ENCODE data around the gene ZIK1.

ZIK1 gene

DNA sequence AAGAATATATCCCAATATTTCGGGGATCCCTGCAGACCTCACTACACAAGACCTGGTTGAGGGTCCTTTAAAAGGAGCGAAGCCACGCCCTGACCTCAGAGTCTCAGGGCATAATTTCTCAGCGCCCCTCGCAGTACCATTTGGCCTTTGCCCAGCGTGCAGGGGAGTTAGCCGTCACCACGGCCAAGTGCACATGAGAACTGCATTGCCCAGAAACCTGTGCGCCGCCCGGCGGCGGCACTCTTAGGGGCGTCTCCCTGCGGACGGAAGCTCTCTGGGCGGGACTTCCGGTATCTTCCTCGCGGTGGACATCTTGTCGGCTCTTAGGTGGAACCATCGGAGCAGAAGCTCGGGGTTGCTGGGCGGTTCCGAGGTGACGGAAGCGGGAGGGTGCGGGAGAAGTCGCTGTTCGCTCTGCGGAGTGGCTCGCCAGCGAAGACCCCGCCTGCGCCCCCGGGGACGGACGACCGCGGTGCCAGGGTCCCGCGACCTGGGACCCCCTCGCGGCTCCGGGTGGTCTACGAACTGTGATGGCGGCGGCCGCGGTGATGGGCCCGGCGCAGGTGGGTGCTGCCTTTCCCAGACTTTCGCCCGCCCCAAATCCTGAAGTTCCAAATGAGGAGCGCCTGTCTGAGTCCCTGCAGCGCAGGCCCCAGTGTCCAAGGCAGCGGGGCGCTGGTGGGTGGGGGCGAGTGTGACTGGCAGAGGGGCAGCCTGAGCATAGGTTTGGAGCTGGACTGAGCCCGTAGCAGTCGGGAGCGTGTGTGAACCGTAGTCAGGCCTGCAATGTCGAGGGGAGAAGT lies 30.2 kb downstream of the ZIK1 start, which contains the start of gene ZNF134:
ZNF134 (plus strand) TSS at position 302 of the 803 bp plus-strand sequence. CDS start 5,227 bp downstream, outside the sequence.
- peak; percentile 89 to 92 for DNase-seq

DNA sequence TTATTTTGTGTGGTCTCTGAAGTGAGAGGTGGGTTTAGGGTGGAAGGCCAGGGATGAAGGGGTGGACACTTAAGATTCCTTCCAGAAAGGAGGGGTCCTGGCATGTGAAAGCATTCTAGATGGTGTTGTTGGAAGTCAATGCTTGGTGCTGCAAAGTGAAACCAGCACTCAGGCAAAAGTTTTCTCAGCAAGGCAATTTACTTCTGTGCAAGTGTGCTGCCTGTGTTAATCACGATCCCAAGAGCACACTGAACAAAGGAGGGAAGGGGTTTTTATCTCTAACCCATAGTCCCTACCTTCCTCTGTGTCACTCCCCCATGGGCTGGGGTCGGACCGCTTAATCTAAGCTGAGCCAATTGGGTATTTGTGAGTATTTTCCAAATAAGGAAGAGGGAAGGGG lies 31.4 kb downstream of the ZIK1 start:
- no peak for DNase-seq

DNA sequence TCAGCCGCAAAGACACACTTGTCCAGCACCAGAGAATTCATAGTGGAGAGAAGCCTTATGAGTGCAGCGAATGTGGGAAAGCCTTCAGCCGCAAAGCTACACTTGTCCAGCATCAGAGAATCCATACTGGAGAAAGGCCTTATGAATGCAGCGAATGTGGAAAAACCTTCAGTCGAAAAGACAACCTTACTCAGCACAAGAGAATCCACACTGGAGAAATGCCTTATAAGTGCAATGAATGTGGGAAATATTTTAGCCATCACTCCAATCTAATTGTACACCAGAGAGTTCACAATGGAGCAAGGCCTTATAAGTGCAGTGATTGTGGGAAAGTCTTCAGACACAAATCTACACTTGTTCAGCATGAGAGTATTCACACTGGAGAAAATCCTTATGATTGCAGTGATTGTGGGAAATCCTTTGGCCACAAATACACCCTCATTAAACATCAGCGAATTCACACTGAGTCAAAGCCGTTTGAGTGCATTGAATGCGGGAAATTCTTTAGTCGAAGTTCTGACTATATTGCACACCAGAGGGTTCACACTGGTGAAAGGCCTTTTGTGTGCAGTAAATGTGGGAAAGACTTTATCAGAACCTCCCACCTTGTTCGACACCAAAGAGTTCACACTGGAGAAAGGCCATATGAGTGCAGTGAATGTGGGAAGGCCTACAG lies 36.9 kb downstream of the ZIK1 start:
- no peak for DNase-seq

DNA sequence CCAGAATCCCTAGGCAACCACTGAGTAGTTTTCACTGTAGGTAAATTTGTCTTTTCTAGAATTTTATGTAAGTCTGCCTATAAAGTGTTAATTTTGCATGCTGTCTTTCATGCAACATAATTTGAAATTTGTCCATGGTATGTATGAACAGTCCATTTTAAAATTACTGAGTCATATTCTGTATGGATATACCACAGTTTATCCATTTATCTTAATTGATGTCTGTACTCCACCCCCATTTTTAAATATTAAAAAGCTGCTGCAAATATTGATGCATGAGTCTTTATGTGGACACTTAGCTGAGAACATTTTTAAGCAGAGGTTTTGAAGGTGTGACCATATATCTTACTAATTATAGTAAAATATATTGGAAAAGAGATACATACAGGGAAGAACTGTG lies 39.1 kb downstream of the ZIK1 start:
- no peak for DNase-seq

DNA sequence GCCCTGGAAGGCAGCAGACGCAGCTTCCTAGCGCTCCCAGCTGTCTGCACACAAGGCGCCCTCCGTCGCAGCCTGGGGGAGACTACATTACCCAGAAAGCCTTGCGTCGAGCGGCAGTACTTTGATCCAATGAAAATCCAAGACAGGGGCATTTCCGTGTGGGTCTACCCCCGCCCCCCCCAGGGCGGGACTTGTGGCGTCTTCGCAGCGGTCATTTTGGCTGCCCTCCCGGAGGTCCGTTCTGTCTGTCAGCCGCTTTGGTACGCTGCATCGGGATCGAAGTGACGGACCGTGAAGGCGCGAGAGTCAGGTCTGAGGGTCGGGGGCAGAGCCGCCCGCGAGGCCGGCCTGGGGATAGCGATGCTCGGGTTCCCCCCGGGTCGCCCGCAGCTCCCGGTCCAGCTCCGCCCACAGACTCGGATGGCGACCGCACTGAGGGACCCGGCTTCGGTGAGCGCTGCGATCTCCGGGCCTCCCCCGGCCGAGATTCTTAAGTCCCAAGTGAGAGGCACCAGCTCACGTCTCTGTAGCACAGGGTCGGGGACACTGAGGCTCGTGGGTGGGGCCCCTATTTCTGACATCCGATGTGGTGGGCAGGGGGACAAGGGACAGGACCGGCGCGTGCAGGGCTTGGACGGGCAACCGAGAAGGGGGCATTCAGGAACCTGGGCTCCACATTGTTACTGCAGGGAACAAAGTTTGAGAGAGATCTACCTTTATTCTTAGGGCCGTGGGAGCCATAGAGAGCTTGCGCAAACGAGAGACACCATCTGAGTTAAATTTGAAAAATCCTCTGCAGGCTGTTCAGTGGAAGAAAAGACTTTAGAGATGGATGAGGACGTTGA lies 49.3 kb downstream of the ZIK1 start, which contains the start of gene ZNF211:
ZNF211 (plus strand) TSS at position 182 of the 845 bp plus-strand sequence; CDS start at position 361, 179 bp downstream.
- peak; percentile 96 to 97 for DNase-seq

DNA sequence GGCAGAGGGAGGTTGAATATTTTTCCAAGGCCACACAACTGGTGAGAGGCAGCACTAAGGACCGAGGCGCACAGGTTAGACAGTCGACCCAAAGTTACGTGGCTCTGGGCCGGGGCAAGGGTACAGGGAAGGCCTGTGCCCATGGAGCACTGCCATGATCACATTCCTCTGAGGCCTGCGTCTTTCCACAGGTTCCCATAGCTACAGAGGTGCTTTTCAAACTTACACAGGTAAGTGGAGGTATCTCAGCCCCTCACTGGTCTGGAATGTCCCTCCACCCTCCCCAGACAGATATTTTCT lies 49.8 kb downstream of the ZIK1 start:
- DNase-seq = no peak

DNA sequence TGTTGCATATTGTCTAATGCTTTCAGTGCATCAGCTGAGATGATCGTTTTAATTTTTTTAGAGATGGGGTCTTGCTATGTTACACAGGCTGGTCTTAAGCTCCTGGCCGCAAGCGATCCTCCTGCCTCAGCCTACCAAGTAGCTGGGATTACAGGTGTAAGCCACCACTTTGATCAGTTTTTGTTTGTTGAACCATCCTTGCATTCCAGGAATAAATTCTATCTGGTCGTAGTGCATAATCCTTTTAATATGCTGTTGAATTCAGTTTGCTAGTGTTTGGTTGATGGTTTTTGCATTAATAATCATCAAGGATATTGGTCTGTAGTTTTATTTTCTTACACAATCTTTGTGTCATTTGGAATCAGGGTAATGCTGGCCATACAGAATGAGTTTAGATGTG lies 53.4 kb downstream of the ZIK1 start:
- no peak for DNase-seq

DNA sequence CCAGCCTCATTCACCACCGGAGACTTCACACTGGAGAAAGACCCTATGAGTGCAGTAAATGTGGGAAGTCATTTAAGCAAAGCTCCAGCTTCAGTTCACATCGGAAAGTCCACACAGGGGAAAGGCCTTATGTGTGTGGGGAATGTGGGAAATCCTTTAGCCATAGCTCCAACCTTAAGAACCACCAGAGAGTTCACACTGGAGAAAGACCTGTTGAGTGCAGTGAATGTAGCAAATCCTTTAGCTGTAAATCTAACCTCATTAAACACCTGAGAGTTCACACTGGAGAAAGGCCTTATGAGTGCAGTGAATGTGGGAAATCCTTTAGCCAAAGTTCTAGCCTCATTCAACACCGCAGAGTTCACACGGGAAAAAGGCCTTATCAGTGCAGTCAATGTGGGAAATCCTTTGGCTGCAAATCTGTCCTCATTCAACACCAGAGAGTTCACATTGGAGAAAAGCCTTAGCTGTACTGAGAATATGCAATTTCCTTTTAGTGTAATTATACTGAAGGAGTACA lies 57.8 kb downstream of the ZIK1 start:
- DNase-seq = no peak

DNA sequence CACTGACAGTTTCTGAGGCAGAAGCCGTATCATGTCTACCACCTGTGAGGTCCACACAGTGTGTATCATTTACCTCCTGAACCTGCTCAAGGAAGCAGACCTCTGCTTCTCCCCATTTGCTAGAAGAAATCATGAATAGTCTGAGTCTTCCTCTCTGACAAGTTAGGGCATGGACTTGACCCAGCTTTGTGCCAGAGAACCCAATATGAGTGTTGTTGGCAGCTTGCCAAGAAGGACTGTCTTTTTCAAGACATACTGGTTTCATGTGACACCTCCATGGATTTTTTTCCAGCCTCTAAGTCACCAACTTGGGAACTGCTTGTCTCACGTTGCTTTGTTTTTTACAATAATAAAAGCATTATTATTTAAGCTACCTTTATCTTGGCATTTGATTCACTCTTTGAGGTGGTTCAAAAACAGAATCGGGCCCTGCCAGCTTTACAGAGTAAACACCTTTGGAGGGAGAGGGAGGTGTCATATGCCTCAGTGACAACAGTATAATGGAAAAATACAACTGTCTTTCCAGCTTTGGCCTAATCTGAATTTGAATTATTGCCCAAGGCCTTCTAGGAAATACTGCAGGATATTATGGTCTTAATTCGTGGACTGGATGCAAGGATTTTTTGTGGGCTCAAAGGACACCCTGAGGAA lies 58.6 kb downstream of the ZIK1 start:
- DNase-seq = no peak
